K562 treated with DMSO at 1 percent for 48 hours (cell line): ENCODE results near the gene TRA2A. TPM values are rescaled to one million over a fixed set of nuclear protein-coding genes. Genes with fewer than 3 reads are reported as not detected.

Source experiments
- total RNA-seq: library from RNA; unstranded; fragments of 300-600 nt; gene quantifications from 2 replicates; pipeline ENCODE4 v1.2.3, GENCODE V29; 2022; ENCODE audit warnings: low replicate concordance; ENCODE audit errors: extremely low read depth

The TRA2A gene
- not detected in 2 replicates for total RNA-seq

DNA sequence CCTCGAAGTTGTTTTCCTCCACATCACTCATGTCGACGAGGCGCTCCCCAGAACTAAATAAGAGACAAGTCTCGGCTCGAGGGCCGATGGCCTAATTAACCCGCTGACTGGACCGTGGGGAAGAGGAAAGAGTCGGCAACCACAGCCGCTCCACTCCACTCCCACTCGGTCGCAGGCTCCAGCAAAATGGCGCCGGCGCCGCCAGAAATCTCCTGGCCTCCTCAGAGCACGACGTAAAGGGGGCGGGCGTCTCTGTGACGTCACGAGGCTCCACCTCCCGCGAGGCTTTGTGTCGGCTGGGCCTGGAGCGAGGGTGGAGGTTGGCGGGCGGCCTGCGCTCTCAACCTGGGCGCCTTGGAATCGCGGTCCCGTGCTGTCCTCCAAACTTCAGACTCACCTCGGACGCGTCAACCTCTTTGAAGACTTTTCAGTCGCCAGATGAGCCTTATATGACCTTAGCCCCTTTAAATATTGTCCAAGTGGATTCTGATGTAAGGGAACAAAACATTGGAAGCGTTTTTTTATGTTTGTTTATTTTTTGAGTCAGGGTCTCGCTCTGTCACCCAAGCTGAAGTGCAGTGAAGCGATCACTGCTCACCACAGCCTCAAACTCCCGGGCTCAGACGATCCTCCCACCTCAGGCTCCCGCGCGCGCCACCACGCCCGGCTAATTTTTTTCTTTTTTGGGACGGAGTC, at the start of gene TRA2A:
TSS of gene TRA2A (minus strand) at position 188 of the 696 bp plus-strand sequence. CDS start at position 31, 157 bp downstream.

DNA sequence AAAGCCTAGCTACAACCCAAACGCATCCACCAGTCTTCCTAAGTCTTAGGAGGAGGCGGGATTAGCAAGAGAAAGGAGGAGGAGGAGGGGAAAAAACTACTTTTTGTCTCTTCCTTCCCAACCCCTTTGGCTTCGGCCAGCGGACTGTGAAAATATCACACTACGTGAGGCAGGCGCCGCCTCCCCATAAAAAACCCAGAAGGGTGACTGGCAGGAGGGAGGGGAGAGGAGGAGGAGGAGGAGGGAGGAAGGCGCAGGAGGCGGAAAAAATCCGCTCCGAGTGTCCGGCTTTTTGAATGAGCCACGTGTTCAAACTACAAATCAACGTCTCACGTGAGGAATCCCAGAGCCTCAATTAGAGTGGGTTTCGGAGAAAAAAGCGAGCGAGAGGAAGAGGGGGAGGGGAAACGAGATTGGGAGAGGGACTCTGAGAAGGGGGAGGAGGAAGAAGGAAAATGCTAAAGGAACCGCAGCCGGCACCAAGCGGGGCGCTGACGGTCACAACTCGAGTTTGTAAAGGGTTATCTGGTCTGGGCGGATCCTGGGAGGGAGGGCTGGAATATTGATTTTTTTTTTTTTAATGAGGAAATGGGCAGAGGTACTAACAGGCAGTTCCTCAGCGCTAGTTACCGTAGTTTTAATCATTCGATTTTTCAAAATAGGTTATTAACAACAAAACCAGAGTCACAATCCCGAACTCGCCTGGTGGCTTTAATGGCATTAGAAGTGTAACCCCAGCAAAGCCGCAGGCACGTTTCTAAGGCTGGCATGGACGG, 61.3 kb downstream of the TRA2A start, which contains the start of gene IGF2BP3:
TSS of gene IGF2BP3 (minus strand) at position 162 of the 776 bp plus-strand sequence. CDS start 381 bp downstream, outside the sequence.

Other genes starting within 250 kb of the TRA2A start
- gene MALSU1, start 232.6 kb downstream of the TRA2A start, total RNA-seq, result not detected in 2 replicates
- gene IGF2BP3, start 61.5 kb downstream of the TRA2A start, total RNA-seq, result not detected in 2 replicates
- gene CCDC126, start 65.4 kb upstream of the TRA2A start, total RNA-seq, result not detected in 2 replicates
- not detected in 2 replicates for gene FAM221A, start 148.2 kb upstream of the TRA2A start, total RNA-seq
- not detected in 2 replicates for gene STK31, start 178.2 kb upstream of the TRA2A start, total RNA-seq